Trophoblast cell (in vitro differentiated cells and primary cell): ENCODE results near the gene E2F2.

ENCODE experiments used
- DNase-seq, 2 donors: peaks; one replicate each; pipeline ENCODE4 v3.0.0-alpha.2; 2016
- H2AFZ ChIP-seq: 2 replicates; pipeline ENCODE4 v1.6.1; 2013; ENCODE audit warnings: low read length, moderate library complexity, mild to moderate bottlenecking; ENCODE audit not compliant: insufficient read depth, poor library complexity
- H2AK5ac ChIP-seq: 2 replicates; pipeline ENCODE4 v1.6.1; 2013; ENCODE audit warnings: mild to moderate bottlenecking, low read length
- H2BK120ac ChIP-seq: 2 replicates; pipeline ENCODE4 v1.6.1; 2013; ENCODE audit warnings: low read length, mild to moderate bottlenecking, moderate library complexity; ENCODE audit not compliant: insufficient read depth, poor library complexity
- H2BK12ac ChIP-seq: 2 replicates; pipeline ENCODE4 v1.6.1; 2013; ENCODE audit warnings: mild to moderate bottlenecking, low read length, moderate library complexity
- H2BK5ac ChIP-seq: 2 replicates; pipeline ENCODE4 v1.6.1; 2013; ENCODE audit warnings: low read length, low read depth, moderate library complexity, mild to moderate bottlenecking; ENCODE audit not compliant: poor library complexity
- H3K14ac ChIP-seq: 2 replicates; pipeline ENCODE4 v1.6.1; 2013; ENCODE audit warnings: mild to moderate bottlenecking, low read length
- H3K18ac ChIP-seq: 2 replicates; pipeline ENCODE4 v1.6.1; 2013; ENCODE audit warnings: mild to moderate bottlenecking, low read length
- H3K23ac ChIP-seq: 2 replicates; pipeline ENCODE4 v1.6.1; 2013; ENCODE audit warnings: low read length
- H3K27ac ChIP-seq: 2 replicates; pipeline ENCODE4 v1.5.1; 2013; ENCODE audit warnings: low read depth, mild to moderate bottlenecking, inconsistent platforms, low read length, moderate library complexity
- H3K27me3 ChIP-seq: 2 replicates; pipeline ENCODE4 v1.6.1; 2013; ENCODE audit warnings: inconsistent platforms, mild to moderate bottlenecking, low read length, moderate library complexity; ENCODE audit not compliant: insufficient read depth
- H3K36me3 ChIP-seq, 2 experiments: 1 replicate in 1 of 2; 2 replicates in 1 of 2; pipeline ENCODE4 v1.6.1; 2013; ENCODE audit warnings: low read length in 2 of 2, mild to moderate bottlenecking in 2 of 2, moderate library complexity in 1 of 2; ENCODE audit not compliant: insufficient read depth in 2 of 2, control insufficient read depth in 1 of 2
- H3K4ac ChIP-seq: 2 replicates; pipeline ENCODE4 v1.6.1; 2013; ENCODE audit warnings: low read depth, mild to moderate bottlenecking, low read length, moderate library complexity
- H3K4me1 ChIP-seq, 2 experiments: 1 replicate in 1 of 2; 2 replicates in 1 of 2; pipeline ENCODE4 v1.6.1; 2013; ENCODE audit warnings: low read length in 2 of 2, mild to moderate bottlenecking in 2 of 2, moderate library complexity in 1 of 2; ENCODE audit not compliant: insufficient read depth in 2 of 2, control insufficient read depth in 1 of 2
- H3K4me2 ChIP-seq: 2 replicates; pipeline ENCODE4 v1.6.1; 2013; ENCODE audit warnings: inconsistent platforms, mild to moderate bottlenecking, low read length, moderate library complexity
- H3K4me3 ChIP-seq: 2 replicates; pipeline ENCODE4 v1.5.1; 2013; ENCODE audit warnings: mild to moderate bottlenecking, low read depth, low read length, inconsistent platforms
- H3K79me1 ChIP-seq: one replicate; pipeline ENCODE4 v1.6.1; 2013; ENCODE audit warnings: low read length
- H3K79me2 ChIP-seq: 2 replicates; pipeline ENCODE4 v1.6.1; 2013; ENCODE audit warnings: low read length, mild to moderate bottlenecking; ENCODE audit not compliant: control insufficient read depth, insufficient read depth, poor library complexity
- H3K9ac ChIP-seq: 2 replicates; pipeline ENCODE4 v1.6.1; 2013; ENCODE audit warnings: mild to moderate bottlenecking, low read length
- H3K9me3 ChIP-seq: 2 replicates; pipeline ENCODE4 v1.6.1; 2013; ENCODE audit warnings: low read depth, mild to moderate bottlenecking, control low read depth, inconsistent platforms, low read length; ENCODE audit not compliant: insufficient read depth
- H4K12ac ChIP-seq: 2 replicates; pipeline ENCODE4 v1.6.1; 2013; ENCODE audit warnings: low read depth, mild to moderate bottlenecking, low read length, moderate library complexity
- H4K8ac ChIP-seq: 2 replicates; pipeline ENCODE4 v1.6.1; 2013; ENCODE audit warnings: low read depth, mild to moderate bottlenecking, low read length, moderate library complexity
- H4K91ac ChIP-seq: one replicate; pipeline ENCODE4 v1.6.1; 2013; ENCODE audit warnings: low read depth, mild to moderate bottlenecking, low read length, moderate library complexity
- WGBS: extraction: QIAGEN DNeasy Blood & Tissue Kit; methylation state at CpG from one replicate; pipeline ENCODE4 v1.1.7; 2013; ENCODE audit warnings: missing lambda C conversion rate; ENCODE audit not compliant: insufficient read length, insufficient coverage; ENCODE audit errors: extremely low coverage; 5-methylcytosine and 5-hydroxymethylcytosine counted together

The E2F2 gene

GRCh38 chr1:23553231-23554126, 22.4 kb upstream of the E2F2 start:
- Histone ChIP-seq H3K27ac (peak overlapping the region; percentile 95), H4K91ac (peak overlapping the region; percentile 98), H3K79me2 (peaks cover 21% of the 10 kb centered on the region), H3K4me3 (no peak overlapping the region), H3K9me3 (no peaks in the 10 kb centered on the region), H3K4me2 (no peak overlapping the region), H4K8ac (peak overlapping the region; percentile 82), H3K36me3 (peaks cover 6 to 8% of the 10 kb centered on the region in 2 experiments), H3K14ac (peak overlapping the region; percentile 69), H3K18ac (peak overlapping the region; percentile 81), H2AFZ (peak overlapping the region; percentile 46), H3K4me1 (peaks cover 29 to 38% of the 10 kb centered on the region in 2 experiments), H2BK5ac (peak overlapping the region; percentile 94), H2BK12ac (peak overlapping the region; percentile 98), H2AK5ac (peak overlapping the region; percentile 81), H3K9ac (no peak overlapping the region), H3K4ac (peak overlapping the region; percentile 71), H3K23ac (no peak overlapping the region), H4K12ac (peak overlapping the region; percentile 43), H3K79me1 (peaks cover 55% of the 10 kb centered on the region), H2BK120ac (peak overlapping the region; percentile 96), H3K27me3 (no peaks in the 10 kb centered on the region)
- WGBS, result no CpG with 5 or more reads among the region's 21 CpGs
- no peak for DNase-seq

DNA sequence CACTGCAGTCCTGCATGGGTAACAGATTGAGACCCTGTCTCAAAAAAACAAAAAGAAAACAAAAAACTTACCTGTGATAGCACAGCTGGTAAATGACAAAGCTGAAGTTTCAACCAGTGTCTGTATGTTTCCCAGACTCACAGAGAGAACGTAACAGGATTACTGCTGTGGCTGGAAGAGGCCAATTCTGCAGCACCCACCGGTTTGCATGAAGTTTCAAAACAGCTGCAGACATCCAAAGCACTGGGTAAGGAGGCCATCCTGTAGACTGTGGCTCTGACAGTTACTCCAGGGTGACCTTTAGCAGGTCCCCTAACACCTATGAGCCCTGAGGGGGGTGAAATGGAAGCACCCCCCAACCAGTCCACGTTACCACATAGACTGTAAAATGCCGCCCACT, 20.8 kb upstream of the E2F2 start:
- Histone ChIP-seq H3K23ac (no peak overlapping the region), H3K4me1 (peaks cover 27 to 38% of the 10 kb centered on the region in 2 experiments), H3K4me3 (no peak overlapping the region), H3K9ac (no peak overlapping the region), H3K36me3 (no peaks in the 10 kb centered on the region), H3K4ac (no peak overlapping the region), H3K4me2 (no peak overlapping the region), H4K12ac (no peak overlapping the region), H3K79me1 (peaks cover 41% of the 10 kb centered on the region), H4K91ac (peak overlapping the region; percentile 51), H2AFZ (no peak overlapping the region), H3K27ac (no peak overlapping the region), H3K14ac (no peak overlapping the region), H2BK120ac (no peak overlapping the region), H3K18ac (no peak overlapping the region), H3K9me3 (no peaks in the 10 kb centered on the region), H4K8ac (no peak overlapping the region), H2AK5ac (peak overlapping the region; percentile 71), H2BK12ac (peak overlapping the region; percentile 99), H2BK5ac (peak overlapping the region; percentile 31), H3K27me3 (no peaks in the 10 kb centered on the region), H3K79me2 (peaks cover 10% of the 10 kb centered on the region)
- no peak for DNase-seq
- no CpG with 5 or more reads among the region's 4 CpGs for WGBS

- Histone ChIP-seq H4K91ac (peak overlapping the region; percentile 25), H2BK12ac (peak overlapping the region; percentile 93), H3K4me1 (peaks cover 8 to 15% of the 10 kb centered on the region in 2 experiments), H3K18ac (no peak overlapping the region), H3K27ac (no peak overlapping the region), H3K79me1 (peaks cover 22% of the 10 kb centered on the region), H3K23ac (no peak overlapping the region), H3K9ac (no peak overlapping the region), H3K14ac (peak overlapping the region; percentile 0), H2BK120ac (peak overlapping the region; percentile 14), H3K27me3 (no peaks in the 10 kb centered on the region), H3K4me3 (no peak overlapping the region), H2BK5ac (no peak overlapping the region), H3K79me2 (peaks cover under 1% of the 10 kb centered on the region), H2AK5ac (peak overlapping the region; percentile 12), H3K4ac (no peak overlapping the region), H4K8ac (no peak overlapping the region), H4K12ac (no peak overlapping the region), H2AFZ (no peak overlapping the region), H3K4me2 (no peak overlapping the region), H3K9me3 (no peaks in the 10 kb centered on the region), H3K36me3 (no peaks in the 10 kb centered on the region)
- no CpG with 5 or more reads among the region's 9 CpGs for WGBS
- DNase-seq, result no peak
These were observed 17.7 kb upstream of the E2F2 start for GRCh38 chr1:23548704-23549143.

- H3K79me2 ChIP-seq, result no peaks in the 10 kb centered on the region
- no peak overlapping the region for H2AFZ ChIP-seq
- H3K4me2 ChIP-seq, result no peak overlapping the region
- no peak overlapping the region for H2BK120ac ChIP-seq
- H3K9ac ChIP-seq, result no peak overlapping the region
- no peaks in the 10 kb centered on the region for H3K27me3 ChIP-seq
- no peak overlapping the region for H2BK12ac ChIP-seq
- peaks cover 3 to 8% of the 10 kb centered on the region in 2 experiments for H3K4me1 ChIP-seq
- H4K12ac ChIP-seq, result no peak overlapping the region
- H2AK5ac ChIP-seq, result no peak overlapping the region
- no peak overlapping the region for H3K18ac ChIP-seq
- DNase-seq, result no peak
- no peaks in the 10 kb centered on the region for H3K9me3 ChIP-seq
- H3K27ac ChIP-seq, result no peak overlapping the region
- H2BK5ac ChIP-seq, result no peak overlapping the region
- WGBS, result no CpG with 5 or more reads among the region's 8 CpGs
- H3K36me3 ChIP-seq, result no peaks in the 10 kb centered on the region
- peak overlapping the region; percentile 61 for H4K91ac ChIP-seq
- no peak overlapping the region for H3K14ac ChIP-seq
- H4K8ac ChIP-seq, result no peak overlapping the region
- H3K4ac ChIP-seq, result no peak overlapping the region
- no peak overlapping the region for H3K23ac ChIP-seq
- H3K79me1 ChIP-seq, result peaks cover 10% of the 10 kb centered on the region
- no peak overlapping the region for H3K4me3 ChIP-seq
These were observed 16.0 kb upstream of the E2F2 start for GRCh38 chr1:23546897-23547584.
